Panc1 (cell line): Measurements from ENCODE around the gene INO80C. TPM values are rescaled to one million over a fixed set of nuclear protein-coding genes. Genes with fewer than 3 reads are reported as not detected.

Source experiments
- ATAC-seq: fragments of 200-7000 bp; cut with Tn5 transposase; 2 replicates; pipeline ENCODE4 v1.9.1; 2020; ENCODE audit warnings: mild to moderate bottlenecking, moderate library complexity
- BruUV-seq: library from RNA; stranded (reverse); fragments of 400-500 nt; replicated peaks from 2 replicates; lab custom pipeline; 2021; lab: Mats Ljungman, UMichigan
- CTCF ChIA-PET: fragments of 300-600 bp; sonication (Branson Sonifier 250); formaldehyde crosslinking; loops from one replicate; lab custom pipeline; 2022; ENCODE audit warnings: antibody characterized with exemption; lab: Charles Lee
- POLR2A ChIA-PET: fragments of 300-600 bp; sonication (Branson Sonifier 250); formaldehyde crosslinking; loops from one replicate; lab custom pipeline; 2022; ENCODE audit warnings: antibody characterized with exemption; lab: Charles Lee
- DNase-seq: peaks from one replicate; pipeline ENCODE4 v3.0.0-alpha.2; 2010; ENCODE audit warnings: low read depth, low spot score
- H3K27ac ChIP-seq: 2 replicates; pipeline ENCODE4 v1.5.1; 2011; ENCODE audit warnings: mild to moderate bottlenecking, low read length, inconsistent platforms
- H3K27me3 ChIP-seq: fragments of 200-500 bp; sonication (Bioruptor generic); 2 replicates; pipeline ENCODE4 v1.6.0; 2014; ENCODE audit warnings: low read length, inconsistent platforms; ENCODE audit not compliant: control insufficient read depth, insufficient read depth
- H3K36me3 ChIP-seq: fragments of 200-500 bp; sonication (Bioruptor generic); 2 replicates; pipeline ENCODE4 v1.5.1; 2014; ENCODE audit warnings: inconsistent platforms, mild to moderate bottlenecking, low read length, moderate library complexity; ENCODE audit not compliant: control insufficient read depth, insufficient read depth
- H3K4me1 ChIP-seq: 2 replicates; pipeline ENCODE4 v1.5.1; 2011; ENCODE audit warnings: inconsistent platforms, mild to moderate bottlenecking, low read length, moderate library complexity; ENCODE audit not compliant: control insufficient read depth, insufficient read depth
- H3K4me3 ChIP-seq, 2 experiments: 2 replicates each; pipeline ENCODE4 v1.5.1; 2011 to 2012; ENCODE audit warnings: low read depth in 2 of 2, low read length in 2 of 2, mild to moderate bottlenecking in 2 of 2, inconsistent platforms in 1 of 2, moderate library complexity in 1 of 2
- H3K9me3 ChIP-seq: fragments of 200-500 bp; sonication (Bioruptor generic); 2 replicates; pipeline ENCODE4 v1.5.1; 2014; ENCODE audit warnings: low read depth, mild to moderate bottlenecking, inconsistent platforms, low read length, moderate library complexity; ENCODE audit not compliant: control insufficient read depth, insufficient read depth
- POLR2AphosphoS5 ChIP-seq: IDR thresholded peaks from 2 replicates; pipeline ENCODE4 v1.6.1; 2012; ENCODE audit warnings: mild to moderate bottlenecking, low read depth, low read length, moderate library complexity
- SIN3A ChIP-seq: IDR thresholded peaks from 2 replicates; pipeline ENCODE4 v1.6.1; 2012; ENCODE audit warnings: low read depth, mild to moderate bottlenecking, low read length, moderate library complexity, borderline replicate concordance; ENCODE audit not compliant: insufficient read depth
- TCF7L2 ChIP-seq: IDR thresholded peaks from 2 replicates; pipeline ENCODE4 v1.6.1; 2011; ENCODE audit warnings: mild to moderate bottlenecking, low read depth, low read length, inconsistent platforms
- in situ Hi-C: cut with HindIII; loops from 2 replicates; pipeline ENCODE4 v1.10.0; 2016; ENCODE audit warnings: low sequenced_read_pairs, low pct_unique_long_range_greater_than_20kb
- intact Hi-C: fragments of 100-400 bp; cut with micrococcal nuclease; formaldehyde crosslinking; loops from one replicate; pipeline ENCODE4 v1.10.0; 2022; ENCODE audit not compliant: unreplicated experiment
- total RNA-seq: library from RNA; stranded (reverse); gene quantifications from one replicate; pipeline ENCODE4 v1.2.1, GENCODE V29; 2021; ENCODE audit not compliant: unreplicated experiment
- TF ChIP-seq, protein P1 (sequence below): fragments of 450-650 bp; IDR thresholded peaks from 2 replicates; pipeline ENCODE4 v1.5.1; 2017; ENCODE audit warnings: mild to moderate bottlenecking
- TF ChIP-seq, protein P2 (sequence below), 2 experiments: IDR thresholded peaks; 2 replicates each; pipeline ENCODE4 v1.6.1; 2011 to 2012; ENCODE audit warnings: low read depth in 2 of 2, control low read depth in 1 of 2, low read length in 1 of 2, mild to moderate bottlenecking in 1 of 2, moderate library complexity in 1 of 2; ENCODE audit not compliant: insufficient read depth in 1 of 2

The INO80C gene
- total RNA-seq, 1 experiment from 2014 or later, result 25.8 TPM

DNA sequence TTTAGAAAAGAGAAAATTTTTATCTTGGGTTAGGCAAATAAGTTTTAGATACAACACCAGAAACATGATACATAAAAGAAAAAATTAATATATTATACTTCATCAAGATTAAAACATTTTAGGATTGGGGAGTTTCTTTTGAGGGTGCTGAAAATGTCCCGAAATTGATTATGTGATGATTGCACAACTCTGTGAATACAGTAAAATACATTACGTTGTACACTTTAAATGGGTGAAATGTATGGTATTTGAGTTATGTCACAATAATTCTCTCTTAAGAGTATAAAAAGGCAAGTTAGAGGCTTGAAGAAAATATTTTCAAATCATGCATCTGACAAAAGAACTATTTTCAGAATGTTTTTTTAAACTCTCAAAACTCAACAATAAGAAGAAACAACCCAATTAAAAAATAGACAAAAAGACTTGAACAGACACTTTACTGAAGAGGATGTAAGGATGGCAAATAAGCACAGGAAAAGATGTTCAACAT is 36.2 kb upstream of the INO80C start:
- TF ChIP-seq POLR2AphosphoS5 (no peak), TCF7L2 (no peak), SIN3A (no peak)
- TF ChIP-seq, protein P1, sequence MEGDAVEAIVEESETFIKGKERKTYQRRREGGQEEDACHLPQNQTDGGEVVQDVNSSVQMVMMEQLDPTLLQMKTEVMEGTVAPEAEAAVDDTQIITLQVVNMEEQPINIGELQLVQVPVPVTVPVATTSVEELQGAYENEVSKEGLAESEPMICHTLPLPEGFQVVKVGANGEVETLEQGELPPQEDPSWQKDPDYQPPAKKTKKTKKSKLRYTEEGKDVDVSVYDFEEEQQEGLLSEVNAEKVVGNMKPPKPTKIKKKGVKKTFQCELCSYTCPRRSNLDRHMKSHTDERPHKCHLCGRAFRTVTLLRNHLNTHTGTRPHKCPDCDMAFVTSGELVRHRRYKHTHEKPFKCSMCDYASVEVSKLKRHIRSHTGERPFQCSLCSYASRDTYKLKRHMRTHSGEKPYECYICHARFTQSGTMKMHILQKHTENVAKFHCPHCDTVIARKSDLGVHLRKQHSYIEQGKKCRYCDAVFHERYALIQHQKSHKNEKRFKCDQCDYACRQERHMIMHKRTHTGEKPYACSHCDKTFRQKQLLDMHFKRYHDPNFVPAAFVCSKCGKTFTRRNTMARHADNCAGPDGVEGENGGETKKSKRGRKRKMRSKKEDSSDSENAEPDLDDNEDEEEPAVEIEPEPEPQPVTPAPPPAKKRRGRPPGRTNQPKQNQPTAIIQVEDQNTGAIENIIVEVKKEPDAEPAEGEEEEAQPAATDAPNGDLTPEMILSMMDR, result no peak
- TF ChIP-seq, protein P2, sequence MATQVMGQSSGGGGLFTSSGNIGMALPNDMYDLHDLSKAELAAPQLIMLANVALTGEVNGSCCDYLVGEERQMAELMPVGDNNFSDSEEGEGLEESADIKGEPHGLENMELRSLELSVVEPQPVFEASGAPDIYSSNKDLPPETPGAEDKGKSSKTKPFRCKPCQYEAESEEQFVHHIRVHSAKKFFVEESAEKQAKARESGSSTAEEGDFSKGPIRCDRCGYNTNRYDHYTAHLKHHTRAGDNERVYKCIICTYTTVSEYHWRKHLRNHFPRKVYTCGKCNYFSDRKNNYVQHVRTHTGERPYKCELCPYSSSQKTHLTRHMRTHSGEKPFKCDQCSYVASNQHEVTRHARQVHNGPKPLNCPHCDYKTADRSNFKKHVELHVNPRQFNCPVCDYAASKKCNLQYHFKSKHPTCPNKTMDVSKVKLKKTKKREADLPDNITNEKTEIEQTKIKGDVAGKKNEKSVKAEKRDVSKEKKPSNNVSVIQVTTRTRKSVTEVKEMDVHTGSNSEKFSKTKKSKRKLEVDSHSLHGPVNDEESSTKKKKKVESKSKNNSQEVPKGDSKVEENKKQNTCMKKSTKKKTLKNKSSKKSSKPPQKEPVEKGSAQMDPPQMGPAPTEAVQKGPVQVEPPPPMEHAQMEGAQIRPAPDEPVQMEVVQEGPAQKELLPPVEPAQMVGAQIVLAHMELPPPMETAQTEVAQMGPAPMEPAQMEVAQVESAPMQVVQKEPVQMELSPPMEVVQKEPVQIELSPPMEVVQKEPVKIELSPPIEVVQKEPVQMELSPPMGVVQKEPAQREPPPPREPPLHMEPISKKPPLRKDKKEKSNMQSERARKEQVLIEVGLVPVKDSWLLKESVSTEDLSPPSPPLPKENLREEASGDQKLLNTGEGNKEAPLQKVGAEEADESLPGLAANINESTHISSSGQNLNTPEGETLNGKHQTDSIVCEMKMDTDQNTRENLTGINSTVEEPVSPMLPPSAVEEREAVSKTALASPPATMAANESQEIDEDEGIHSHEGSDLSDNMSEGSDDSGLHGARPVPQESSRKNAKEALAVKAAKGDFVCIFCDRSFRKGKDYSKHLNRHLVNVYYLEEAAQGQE (IDR thresholded peaks at IDR 0.05; ENCODE audit: insufficient read depth in 1 of 2, low read depth in 2 of 2, low read length in 1 of 2), result no peak
- ChIA-PET CTCF (no interaction called here), POLR2A (no interaction called here)
- in situ Hi-C loops, result no loop called here
- Histone ChIP-seq H3K4me1 (no peaks in the 10 kb centered on the region), H3K9me3 (peaks cover 2% of the 10 kb centered on the region; the same call in 1 of the 2 replicates), H3K36me3 (no peaks in the 10 kb centered on the region), H3K4me3 (no peak overlapping the region), H3K27ac (no peak overlapping the region), H3K27me3 (no peaks in the 10 kb centered on the region)
- DNase-seq (no peak), ATAC-seq (no peak)
- no TSS peak for BruUV-seq
- intact Hi-C loops, result no loop called here

DNA sequence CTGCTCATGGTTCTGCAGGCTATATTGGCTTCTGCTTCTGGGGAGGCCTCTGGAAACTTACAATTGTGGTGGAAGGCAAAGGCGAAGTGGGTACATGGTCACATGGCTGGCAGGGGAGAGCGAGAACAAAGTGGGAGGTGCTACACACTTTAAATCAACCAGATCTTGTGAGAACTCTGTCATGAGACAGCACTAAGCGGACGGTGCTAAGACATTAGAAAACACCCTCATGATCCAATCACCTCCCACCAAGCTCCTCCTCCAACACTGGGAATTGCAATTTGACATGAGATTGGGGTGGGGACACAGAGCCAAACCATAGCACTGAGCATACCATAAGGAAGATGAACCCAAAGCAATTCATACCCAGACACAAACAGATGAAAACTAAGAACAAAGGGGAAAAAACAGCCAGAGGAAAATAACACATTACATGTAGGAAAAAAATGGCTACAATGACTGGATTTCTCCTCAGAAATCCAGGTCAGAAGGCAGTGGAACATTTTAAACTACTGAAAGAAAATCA is 31.1 kb upstream of the INO80C start:
- no TSS peak for BruUV-seq
- DNase-seq, result no peak
- no peaks in the 10 kb centered on the region for H3K36me3 ChIP-seq
- H3K27ac ChIP-seq, result no peak overlapping the region
- H3K9me3 ChIP-seq, result no peaks in the 10 kb centered on the region
- intact Hi-C loops (no loop called here), in situ Hi-C loops (no loop called here)
- ChIA-PET POLR2A (no interaction called here), CTCF (no interaction called here)
- TF ChIP-seq, protein P2 (IDR thresholded peaks at IDR 0.05; ENCODE audit: insufficient read depth in 1 of 2, low read depth in 2 of 2, low read length in 1 of 2), result no peak
- TF ChIP-seq, protein P1, result no peak
- no peak for TF ChIP-seq POLR2AphosphoS5
- no peak for TF ChIP-seq TCF7L2
- no peak for TF ChIP-seq SIN3A
- H3K4me1 ChIP-seq, result no peaks in the 10 kb centered on the region; the same call in 1 of the 2 replicates
- ATAC-seq, result no peak
- no peaks in the 10 kb centered on the region for H3K27me3 ChIP-seq
- no peak overlapping the region for H3K4me3 ChIP-seq
